ENCODE data around the gene GDPGP1.
"Not testable (repeated sequence)": the region's sequence is repeated elsewhere in the genome, so short reads cannot be mapped to it uniquely, and the experiment has no call there.

The GDPGP1 gene

GRCh38 chr15:90264671-90265070 lies 30.7 kb downstream of the GDPGP1 start:
- no peak for DNase-seq

DNA sequence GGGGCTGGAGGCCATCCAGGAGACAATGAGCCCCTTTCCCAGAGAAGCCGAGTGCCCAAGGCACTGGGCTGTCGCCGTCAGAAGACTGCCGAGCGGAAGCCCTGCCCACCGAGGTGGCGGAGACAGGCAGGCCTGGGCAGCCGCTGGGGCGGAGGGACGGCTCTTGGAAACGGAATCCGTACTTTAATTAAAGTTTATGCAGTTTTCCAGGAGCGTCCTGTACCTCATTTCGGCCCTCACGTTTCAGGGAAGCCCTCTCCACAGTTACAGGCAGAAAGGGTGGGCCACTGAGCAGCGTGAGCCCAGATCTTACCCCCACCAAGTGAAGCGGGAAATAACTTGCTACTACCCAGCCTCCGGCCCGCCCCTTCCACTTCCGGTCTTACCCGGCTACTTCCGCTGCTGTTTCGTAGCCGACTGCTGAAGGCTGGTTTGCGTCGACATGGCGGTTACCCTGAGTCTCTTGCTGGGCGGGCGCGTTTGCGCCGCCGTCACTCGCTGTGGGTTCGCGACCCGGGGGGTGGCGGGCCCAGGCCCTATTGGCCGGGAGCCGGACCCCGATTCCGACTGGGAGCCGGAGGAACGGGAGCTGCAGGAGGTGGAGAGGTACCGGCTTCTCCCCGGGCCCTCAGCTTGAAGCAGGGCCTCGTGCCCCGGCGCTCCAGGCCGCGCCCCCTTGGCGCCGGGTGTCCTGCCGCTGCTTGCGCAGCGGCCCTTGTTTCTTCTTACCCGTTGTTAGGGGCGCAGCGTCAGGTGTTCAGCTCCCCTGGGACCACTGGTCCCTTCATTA lies 31.5 kb downstream of the GDPGP1 start, which contains the start of gene NGRN:
Gene NGRN, plus strand, starts transcription at position 402 of the 790 bp plus-strand sequence. Its CDS starts 41 bp downstream, at position 443.
- peak; percentile 86 for DNase-seq

GRCh38 chr15:90266061-90266431 lies 32.0 kb downstream of the GDPGP1 start:
- DNase-seq = peak; percentile 65

- DNase-seq = no peak
Measured at GRCh38 chr15:90266485-90266884, 32.5 kb downstream of the GDPGP1 start.

DNA sequence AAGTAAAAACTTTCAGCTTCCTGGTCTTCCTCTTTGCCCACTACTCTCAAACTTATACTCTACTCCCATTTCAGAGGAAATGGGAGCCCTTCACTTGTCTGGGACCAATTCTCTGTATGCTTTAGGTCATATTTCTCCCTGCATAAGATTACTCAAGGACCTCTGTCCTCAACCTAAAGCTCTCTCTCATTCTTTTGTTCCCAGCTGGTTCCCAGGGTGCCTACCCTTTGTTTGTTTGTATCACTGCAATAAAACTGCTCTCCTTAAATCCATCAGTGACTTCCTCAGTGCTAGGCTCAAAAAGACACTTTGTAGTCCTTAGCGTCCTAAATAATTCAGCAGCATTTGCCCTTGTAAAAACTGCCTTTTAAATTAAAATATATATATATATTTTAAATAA lies 34.4 kb downstream of the GDPGP1 start:
- DNase-seq = no peak

- DNase-seq = no peak
Measured at GRCh38 chr15:90270502-90271150, 36.6 kb downstream of the GDPGP1 start.

- no peak for DNase-seq
Measured at GRCh38 chr15:90271459-90272166, 37.6 kb downstream of the GDPGP1 start.

DNA sequence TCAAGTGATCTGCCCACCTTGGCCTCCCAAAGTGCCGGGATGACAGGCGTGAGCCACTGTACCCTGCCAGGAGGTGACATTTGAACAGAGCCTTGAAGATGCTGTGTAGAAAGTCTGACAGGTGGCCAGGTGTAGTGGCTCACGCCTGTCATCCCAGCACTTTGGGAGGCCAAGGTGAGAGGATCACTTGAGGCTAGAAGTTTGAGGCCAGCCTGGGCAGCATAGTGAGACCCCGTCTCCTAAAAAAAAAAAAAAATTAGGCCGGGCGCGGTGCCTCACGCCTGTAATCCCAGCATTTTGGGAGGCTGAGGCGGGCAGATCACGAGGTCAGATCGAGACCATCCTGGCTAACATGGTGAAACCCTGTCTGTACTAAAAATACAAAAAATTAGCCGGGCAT lies 44.5 kb downstream of the GDPGP1 start:
- DNase-seq = not testable (repeated sequence)

DNA sequence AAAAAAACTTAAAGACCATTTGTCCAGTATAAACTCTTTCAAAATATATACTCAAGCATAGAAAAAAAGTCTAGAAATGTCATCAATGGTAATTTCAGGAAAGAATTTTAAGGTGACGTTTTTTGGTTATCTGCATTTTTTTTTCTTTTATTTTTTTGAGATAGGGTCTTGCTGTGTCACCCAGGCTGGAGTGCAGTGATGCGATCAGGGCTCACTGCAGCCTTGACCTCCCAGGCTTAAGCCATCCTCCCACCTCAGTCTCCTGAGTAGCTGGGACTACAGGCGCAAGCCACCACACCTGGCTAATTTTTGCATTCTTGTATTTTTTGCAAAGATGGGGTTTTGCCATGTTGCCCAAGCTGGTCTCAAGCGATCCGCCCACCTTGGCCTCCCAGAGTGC lies 46.7 kb downstream of the GDPGP1 start:
- DNase-seq = not testable (repeated sequence)

DNA sequence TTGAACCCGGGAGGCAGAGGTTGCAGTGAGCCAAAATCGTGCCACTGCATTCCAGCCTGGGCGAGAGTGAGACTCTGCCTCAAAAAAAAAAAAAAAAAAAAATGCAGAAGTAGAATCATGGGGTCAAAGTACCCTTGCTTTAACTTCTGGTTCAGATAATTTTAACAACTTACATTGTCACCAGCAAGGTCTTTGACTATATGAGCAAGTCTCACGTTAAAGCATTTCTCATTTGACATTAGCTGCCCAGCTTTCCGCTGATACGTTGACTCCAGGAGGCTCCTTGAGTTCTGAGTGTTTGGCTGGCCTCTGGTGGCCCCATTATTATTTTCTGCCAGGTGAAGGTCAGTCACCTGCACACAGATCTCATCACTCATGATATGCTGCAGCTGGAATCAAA lies 47.6 kb downstream of the GDPGP1 start:
- not testable (repeated sequence) for DNase-seq

- no peak for DNase-seq
Measured at GRCh38 chr15:90286678-90287077, 52.7 kb downstream of the GDPGP1 start.

GRCh38 chr15:90287101-90287500 lies 53.1 kb downstream of the GDPGP1 start:
- DNase-seq = no peak

DNA sequence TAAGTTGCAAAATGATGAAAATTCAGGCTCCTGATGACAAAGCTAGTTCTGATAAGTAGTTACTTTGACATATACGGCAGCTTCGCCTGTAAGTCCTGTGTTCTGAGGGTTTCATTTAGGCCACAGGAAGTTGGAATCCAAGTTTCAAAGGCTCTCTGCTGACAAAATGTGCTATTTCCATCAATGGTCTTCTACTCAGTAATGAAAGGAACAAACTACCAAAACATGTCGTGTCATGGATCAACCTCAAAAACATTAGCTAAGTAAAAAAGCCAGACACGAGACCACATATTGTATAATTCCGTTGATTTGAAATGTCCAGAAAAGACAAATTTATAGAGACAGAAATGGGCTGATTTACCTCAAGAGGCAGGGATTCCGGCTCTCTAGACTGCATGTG lies 53.9 kb downstream of the GDPGP1 start:
- DNase-seq = no peak

GRCh38 chr15:90291679-90292356 lies 57.8 kb downstream of the GDPGP1 start:
- DNase-seq = no peak

DNA sequence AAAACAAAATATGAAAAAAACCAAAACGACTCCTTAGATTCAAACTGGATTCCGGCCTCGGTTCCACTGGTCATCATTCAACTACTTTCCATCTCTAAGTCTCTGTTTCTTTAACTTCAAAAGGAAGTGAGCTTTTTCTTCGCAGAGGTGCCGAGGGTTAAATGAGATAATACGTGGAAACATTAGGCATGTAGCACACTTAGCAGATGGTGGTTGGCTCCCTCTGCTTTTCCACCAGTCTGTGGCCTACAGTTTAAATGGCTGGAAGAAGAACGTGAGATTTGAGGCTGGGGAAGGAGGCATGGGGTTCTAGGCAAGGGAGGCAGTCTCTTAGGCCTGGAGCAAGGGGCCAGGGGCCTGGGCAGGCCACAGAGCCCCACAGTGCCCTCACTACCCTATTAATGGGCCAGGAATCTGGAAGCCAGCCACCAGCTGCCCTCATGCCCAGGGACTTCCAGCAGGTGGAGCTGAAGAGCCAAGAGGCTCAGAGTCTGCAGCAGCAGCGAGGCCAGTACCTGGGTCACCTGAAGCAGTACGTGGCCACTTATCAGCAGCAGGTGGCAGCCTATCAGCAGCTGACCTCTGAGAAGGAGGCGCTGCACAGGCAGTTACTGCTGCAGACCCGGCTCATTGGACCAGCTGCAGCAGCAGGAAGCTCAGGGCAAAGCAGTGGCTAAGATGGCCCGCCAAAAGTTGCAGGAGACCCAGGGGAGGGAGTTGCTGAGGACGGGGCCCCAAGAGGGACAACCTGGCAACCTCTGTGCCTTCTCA lies 59.2 kb downstream of the GDPGP1 start:
- peak; percentile 81 for DNase-seq

- no peak for DNase-seq
Measured at GRCh38 chr15:90294159-90294558, 60.1 kb downstream of the GDPGP1 start.

GRCh38 chr15:90294601-90295269 lies 60.7 kb downstream of the GDPGP1 start:
- DNase-seq = no peak

GRCh38 chr15:90295270-90295648 lies 61.2 kb downstream of the GDPGP1 start:
- no peak for DNase-seq
